Activated CD4-positive, alpha-beta T cell treated with anti-CD3 and anti-CD28 coated beads, Interleukin-10, Interleukin-2, amounts not matched to agents 100 ng/mL and 50 ng/mL, durations not matched to agents 16 hours and 8 hours (primary cell): ENCODE data around the gene ZBTB18.

Experiments used
- DNase-seq: peaks from one replicate; pipeline ENCODE4 v3.0.0-alpha.2; 2020

ZBTB18 gene

GRCh38 chr1:244064621-244065020, 13.5 kb downstream of the ZBTB18 start:
- DNase-seq: no peak

GRCh38 chr1:244065063-244065793, 14.1 kb downstream of the ZBTB18 start:
- DNase-seq: no peak

DNA sequence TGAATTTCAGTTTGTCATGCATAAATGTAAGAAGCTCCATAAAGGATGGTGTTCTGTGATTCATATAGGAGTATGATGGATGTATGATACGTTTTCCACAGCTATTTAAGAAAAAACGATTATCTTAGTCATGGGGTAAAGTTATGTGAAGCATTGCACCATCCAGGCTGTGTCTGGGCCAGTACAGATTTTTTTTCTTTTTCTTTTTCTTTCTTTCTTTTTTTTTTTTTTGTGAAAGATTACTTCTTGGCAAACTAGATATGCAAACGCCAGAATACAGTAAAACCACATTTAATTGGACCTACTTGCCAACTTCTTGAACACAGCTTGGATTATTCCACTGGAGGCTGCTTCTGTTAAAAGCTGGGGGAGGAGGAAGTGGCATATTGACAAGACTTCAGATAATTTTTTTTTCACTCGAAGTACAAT, 14.9 kb downstream of the ZBTB18 start:
- no peak for DNase-seq

- no peak for DNase-seq
Measured at GRCh38 chr1:244066954-244067716, 16.1 kb downstream of the ZBTB18 start.

- DNase-seq: no peak
Measured at GRCh38 chr1:244067893-244068292, 16.8 kb downstream of the ZBTB18 start.

- no peak for DNase-seq
Measured at GRCh38 chr1:244068567-244068966, 17.5 kb downstream of the ZBTB18 start.

DNA sequence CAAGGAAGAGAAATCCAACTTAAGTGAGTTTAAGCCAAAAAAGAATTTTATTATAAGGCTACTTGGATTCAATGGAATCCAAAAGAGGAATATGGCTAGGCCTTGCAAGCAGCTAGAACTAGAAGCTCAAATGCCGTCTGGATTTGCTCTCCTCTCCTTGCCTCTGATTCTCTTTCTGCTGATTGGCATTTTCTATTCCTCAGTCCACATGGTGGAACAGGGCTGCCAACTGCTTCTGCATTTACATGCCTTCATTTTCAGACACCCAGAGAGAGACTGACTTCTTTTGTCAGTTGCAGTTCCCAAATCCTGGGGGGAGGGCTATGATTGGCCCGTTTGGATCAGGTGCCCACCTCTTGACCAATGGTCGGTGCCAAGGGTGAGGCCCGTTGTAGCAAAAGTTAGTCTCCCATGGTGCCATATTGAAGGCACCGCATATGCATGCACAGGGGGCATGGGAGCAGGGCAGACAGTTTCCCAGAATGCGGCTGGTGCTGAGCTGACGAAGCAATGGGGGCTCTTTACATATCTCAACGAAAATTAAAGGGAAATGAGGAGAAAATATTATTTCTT, 18.3 kb downstream of the ZBTB18 start:
- DNase-seq: no peak

DNA sequence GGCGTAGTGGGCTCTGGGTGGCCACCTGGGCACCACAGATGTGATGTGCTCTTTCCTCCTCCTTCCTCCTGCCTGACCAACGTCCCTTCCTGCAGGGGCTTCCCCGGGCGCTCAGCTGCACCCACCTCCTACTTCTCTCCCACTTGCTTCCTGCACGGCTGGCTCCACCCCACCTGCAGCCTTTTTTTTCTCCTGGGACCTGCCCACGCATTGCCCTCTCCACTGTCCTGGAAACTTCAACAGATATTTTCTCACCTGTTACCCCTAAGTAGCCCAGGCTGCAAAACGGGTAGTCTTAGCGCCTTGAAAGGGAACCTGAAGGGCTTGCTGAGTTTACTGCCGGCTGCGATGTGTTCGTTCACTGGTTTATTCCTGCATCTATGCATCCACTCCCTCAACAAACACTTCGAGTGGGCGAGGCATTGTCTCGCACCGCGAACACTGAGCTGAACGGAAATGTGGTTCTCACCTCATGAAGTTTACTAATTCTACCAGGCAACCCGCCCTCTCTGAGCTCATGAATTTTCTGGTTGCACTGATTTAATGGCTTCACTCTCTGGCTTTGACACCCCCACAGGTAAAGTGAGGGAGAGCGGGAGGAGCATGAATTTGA, 23.6 kb downstream of the ZBTB18 start:
- DNase-seq: peak; percentile 45

GRCh38 chr1:244075247-244075722, 24.2 kb downstream of the ZBTB18 start:
- DNase-seq: no peak

GRCh38 chr1:244076740-244077139, 25.7 kb downstream of the ZBTB18 start:
- no peak for DNase-seq

DNA sequence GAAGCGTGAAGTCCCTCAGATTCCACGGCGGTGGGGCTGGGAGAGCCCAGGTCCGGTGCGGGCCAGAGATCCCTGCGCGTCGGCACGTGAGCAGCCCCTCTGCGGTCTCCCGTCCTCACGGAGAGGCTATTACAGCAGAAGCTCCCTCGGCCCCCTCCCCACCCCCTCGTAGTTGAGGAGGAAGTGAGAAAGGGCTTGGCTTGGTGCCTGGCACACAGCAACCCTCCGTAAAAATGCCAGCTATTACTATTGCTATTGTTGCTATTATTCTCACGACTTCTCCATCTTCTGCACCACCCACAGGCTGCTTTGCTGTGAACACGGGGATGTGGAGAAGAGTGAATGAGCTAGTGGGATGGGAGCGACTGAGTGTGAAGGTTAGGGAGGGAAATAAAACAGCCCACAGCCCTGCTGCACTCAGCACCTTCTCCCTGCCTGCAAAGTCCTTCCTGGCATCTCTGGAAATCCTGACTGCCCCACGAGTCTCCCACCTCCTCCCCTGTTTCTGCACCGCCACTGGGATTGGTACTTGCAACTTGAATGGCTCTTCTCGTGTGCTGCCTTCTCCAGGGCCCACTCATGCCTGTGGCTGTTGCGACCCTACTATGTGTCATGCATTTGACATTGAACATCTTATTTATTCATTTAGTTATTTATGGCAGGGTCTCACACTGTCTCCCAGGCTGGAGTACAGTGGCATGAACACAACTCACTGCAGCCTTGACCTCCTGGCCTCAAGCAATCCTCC, 26.6 kb downstream of the ZBTB18 start:
- no peak for DNase-seq

GRCh38 chr1:244080343-244080929, 29.4 kb downstream of the ZBTB18 start:
- DNase-seq: no peak

DNA sequence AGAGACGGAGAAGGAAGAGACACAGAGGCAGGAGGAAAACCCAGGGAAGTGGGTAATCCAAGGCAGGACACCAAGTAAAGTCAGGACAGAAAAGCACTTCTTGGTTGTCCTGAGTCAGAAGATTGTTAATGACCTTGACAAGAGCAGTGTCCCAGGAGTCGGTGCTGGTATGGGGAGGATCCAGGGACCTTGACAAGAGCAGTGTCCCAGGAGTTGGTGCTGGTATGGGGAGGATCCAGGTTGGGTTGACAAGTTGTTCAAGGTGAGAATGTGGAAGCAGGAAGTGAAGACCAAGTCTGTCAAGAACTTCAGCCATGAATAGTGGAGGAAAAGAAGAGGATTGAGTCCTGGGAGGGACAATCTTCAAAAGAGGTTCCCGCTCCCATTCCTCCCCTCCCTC, 31.9 kb downstream of the ZBTB18 start:
- DNase-seq: no peak

DNA sequence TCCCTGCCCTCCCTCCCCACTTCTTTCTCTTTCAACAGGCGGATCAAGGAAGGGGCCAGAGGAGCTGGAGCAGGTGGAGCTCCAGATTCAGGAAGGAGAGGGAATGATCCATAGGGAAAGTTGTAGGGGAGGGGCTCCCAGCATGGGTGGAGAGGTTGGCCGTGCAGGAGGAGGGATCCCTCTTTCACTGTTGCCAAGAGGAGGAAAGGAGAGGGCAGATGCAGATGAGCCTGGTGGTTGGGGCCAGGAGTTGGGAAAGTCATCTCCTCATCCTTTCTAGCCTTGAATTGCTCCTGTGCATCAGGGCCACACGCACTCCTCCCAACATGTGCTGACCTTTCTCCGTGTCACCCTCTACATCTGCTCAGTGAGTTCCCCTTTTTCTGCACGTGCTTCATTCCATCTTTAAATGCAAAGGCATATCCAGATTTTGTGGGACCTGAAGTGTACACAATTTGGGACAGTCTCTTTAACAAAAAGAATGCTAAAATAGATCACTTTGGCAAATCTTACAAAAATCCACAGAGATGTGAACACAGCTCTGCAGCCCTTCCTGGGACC, 32.4 kb downstream of the ZBTB18 start:
- no peak for DNase-seq

DNA sequence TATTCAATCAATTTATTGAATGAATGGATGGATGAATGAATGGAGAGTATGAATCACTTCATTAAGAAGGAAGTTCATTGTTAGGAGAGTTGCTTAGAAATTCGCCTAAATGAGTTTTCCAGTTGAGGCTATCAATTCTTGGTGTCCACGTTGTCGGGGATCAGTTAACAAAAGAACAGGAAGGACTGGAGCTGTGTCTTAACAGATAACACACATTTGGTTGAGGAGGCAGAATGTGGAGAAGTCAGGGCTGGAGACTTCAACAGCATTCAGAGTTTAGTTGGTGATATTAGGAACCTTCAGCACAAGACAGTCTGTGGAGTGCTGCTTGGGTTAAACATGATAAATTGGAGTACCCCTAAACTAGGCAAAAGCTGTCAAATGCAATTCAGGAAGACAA, 33.7 kb downstream of the ZBTB18 start:
- DNase-seq: no peak

GRCh38 chr1:244085891-244086290, 34.8 kb downstream of the ZBTB18 start:
- DNase-seq: no peak

- no peak for DNase-seq
Measured at GRCh38 chr1:244087021-244087560, 36.0 kb downstream of the ZBTB18 start.

GRCh38 chr1:244087611-244088010, 36.5 kb downstream of the ZBTB18 start:
- DNase-seq: no peak

GRCh38 chr1:244088161-244088560, 37.1 kb downstream of the ZBTB18 start:
- no peak for DNase-seq

DNA sequence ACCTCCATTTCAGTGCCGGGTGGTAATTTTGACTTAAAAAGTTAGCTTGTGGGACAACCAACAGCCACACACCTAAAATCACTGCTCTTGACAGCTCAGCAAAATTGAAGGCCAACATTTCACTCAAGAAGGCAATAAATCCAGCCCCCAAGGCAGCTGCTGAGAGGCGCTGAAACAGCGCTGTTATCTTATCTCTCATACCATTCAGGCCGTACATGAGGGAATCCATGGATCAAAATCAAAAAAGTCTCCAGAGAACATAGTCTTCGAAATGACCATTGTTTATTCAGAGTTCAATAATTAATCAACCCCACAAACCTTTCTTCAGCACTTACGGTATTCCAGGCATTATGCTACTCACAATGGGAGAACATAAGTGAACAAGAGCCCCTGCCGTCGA, 38.5 kb downstream of the ZBTB18 start:
- no peak for DNase-seq

DNA sequence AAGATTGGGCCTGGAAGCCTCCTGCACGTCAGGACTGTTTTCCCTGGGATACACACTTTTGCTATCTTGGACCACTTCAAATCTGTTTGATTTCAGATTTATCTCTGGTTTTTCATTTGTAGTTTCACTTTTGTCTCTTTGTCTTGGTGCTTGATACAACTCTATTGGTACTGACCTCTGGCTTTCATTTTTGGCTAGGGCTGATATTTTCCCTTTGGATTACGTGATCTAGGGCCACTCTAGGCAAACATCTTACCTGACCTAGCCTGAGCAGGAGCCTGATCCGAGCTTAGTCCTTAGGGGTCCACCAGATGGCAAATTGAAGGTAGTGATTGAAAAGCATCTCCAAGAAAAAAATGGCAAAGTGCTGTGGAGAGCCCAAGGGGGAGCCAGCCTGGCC, 39.6 kb downstream of the ZBTB18 start:
- no peak for DNase-seq
